Stimulated activated naive B cell treated with anti-CD40 and anti-IgM and Interleukin-4, amounts not matched to agents 10 μg/mL and 1 μg/mL and 100 μg/mL, for 72 hours (primary cell): ENCODE data around the gene GPSM3.
"Not testable (repeated sequence)": the region's sequence is repeated elsewhere in the genome, so short reads cannot be mapped to it uniquely, and the experiment has no call there.

Experiments used
- ATAC-seq, 2 donors: fragments of 150-1000 bp; cut with Tn5 transposase; replicated peaks; 2 replicates each; pipeline ENCODE4 v1.10.0; 2021; ENCODE audit warnings: moderate library complexity in 1 of 2
- DNase-seq: peaks from one replicate; pipeline ENCODE4 v3.0.0; 2021
- H3K27ac Mint-ChIP-seq: one replicate; pipeline ENCODE4 v1.8.0; 2022; ENCODE audit warnings: mild to moderate bottlenecking, mixed read lengths
- H3K27me3 Mint-ChIP-seq, 2 donors: one replicate each; pipeline ENCODE4 v1.8.0; 2022; ENCODE audit warnings: mixed read lengths in 2 of 2
- H3K36me3 Mint-ChIP-seq, 2 donors: one replicate each; pipeline ENCODE4 v1.8.0; 2022; ENCODE audit warnings: mixed read lengths in 2 of 2, mild to moderate bottlenecking in 1 of 2
- H3K4me1 Mint-ChIP-seq, 2 donors: one replicate each; pipeline ENCODE4 v1.8.0; 2022; ENCODE audit warnings: mixed read lengths in 2 of 2, mild to moderate bottlenecking in 1 of 2
- H3K4me3 Mint-ChIP-seq, 2 donors: one replicate each; pipeline ENCODE4 v1.8.0; 2022; ENCODE audit warnings: mild to moderate bottlenecking in 2 of 2, mixed read lengths in 2 of 2, moderate library complexity in 1 of 2
- H3K9me3 Mint-ChIP-seq, 2 donors: one replicate each; pipeline ENCODE4 v1.8.0; 2022; ENCODE audit warnings: mixed read lengths in 2 of 2, mild to moderate bottlenecking in 1 of 2

GPSM3 gene

DNA sequence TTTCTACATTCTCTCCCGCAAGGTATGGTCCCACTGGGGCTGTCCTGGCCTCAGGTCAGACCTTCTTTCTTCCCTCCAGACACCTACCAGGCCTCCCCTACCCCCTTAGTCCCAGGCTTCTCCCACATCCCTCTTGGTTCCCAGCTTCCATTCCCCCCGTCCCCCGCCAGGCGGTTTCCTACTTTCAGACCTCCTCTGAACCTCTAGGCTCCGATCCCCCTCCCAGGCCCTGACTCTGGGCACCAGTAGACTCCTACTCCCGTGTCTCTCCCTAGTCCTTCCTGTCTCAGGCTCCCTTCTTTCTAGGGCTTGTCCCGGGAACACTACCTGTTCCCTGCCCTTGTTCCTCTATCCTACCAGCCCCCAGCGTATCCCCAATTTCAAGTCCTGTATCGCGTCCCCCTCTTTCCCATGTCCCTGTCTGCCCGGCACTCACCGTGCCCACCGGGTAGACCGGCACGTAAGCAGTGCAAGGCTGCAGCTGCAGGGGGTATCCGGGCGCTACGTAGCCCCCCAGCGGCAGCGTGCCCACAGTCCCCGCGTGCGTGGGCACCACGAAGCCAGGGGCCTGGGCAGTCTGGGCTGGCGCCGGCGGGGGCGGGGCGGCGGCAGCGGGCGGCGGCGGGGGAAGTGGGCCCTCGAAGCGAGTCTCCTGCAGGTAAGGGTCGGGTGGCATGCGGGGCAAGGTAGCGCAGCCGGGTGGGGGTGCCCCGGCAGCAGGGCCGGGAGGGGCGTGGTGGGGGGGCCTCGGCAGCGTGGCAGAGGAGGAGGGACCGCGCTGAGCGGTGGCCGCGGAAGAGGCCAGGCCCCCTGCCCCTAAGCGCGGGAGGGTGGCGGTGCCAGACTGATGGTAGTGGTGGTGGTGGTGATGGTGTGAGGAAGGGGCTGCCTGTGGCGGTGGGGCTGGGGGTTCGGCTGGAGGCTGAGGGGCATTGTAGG lies 42.2 kb downstream of the GPSM3 start:
- no peak for ATAC-seq
- H3K4me3 Mint-ChIP-seq: peak overlapping the region in 1 of 2 donors; percentile 20
- no peaks in the 10 kb centered on the region for H3K9me3 Mint-ChIP-seq
- H3K27ac Mint-ChIP-seq: peak overlapping the region; percentile 6
- no peak for DNase-seq
- peaks cover 3 to 13% of the 10 kb centered on the region in 2 donors for H3K36me3 Mint-ChIP-seq
- peaks cover 47 to 48% of the 10 kb centered on the region in 2 donors for H3K4me1 Mint-ChIP-seq
- H3K27me3 Mint-ChIP-seq: peaks cover 69 to 85% of the 10 kb centered on the region in 2 donors

- ATAC-seq: peak in 1 of 2 donors; percentile 27
- Mint-ChIP-seq H3K9me3 (no peaks in the 10 kb centered on the region), H3K4me1 (peaks cover 39% of the 10 kb centered on the region in 2 donors), H3K27me3 (peaks cover 69 to 83% of the 10 kb centered on the region in 2 donors), H3K27ac (no peak overlapping the region), H3K4me3 (peak overlapping the region; percentile 77 to 87), H3K36me3 (peaks cover 3 to 12% of the 10 kb centered on the region in 2 donors)
- DNase-seq: no peak
These were observed 43.2 kb downstream of the GPSM3 start for GRCh38 chr6:32149092-32149755.

- ATAC-seq: peak; percentile 72 to 77
- Mint-ChIP-seq H3K27ac (no peak overlapping the region), H3K36me3 (peaks cover 3 to 12% of the 10 kb centered on the region in 2 donors), H3K9me3 (no peaks in the 10 kb centered on the region), H3K4me1 (peaks cover 31 to 37% of the 10 kb centered on the region in 2 donors), H3K4me3 (peak overlapping the region; percentile 77 to 87), H3K27me3 (peaks cover 69 to 75% of the 10 kb centered on the region in 2 donors)
- DNase-seq: peak; percentile 45
These were observed 44.0 kb downstream of the GPSM3 start for GRCh38 chr6:32148289-32149091.

- no peaks in the 10 kb centered on the region for H3K9me3 Mint-ChIP-seq
- peaks cover 3 to 12% of the 10 kb centered on the region in 2 donors for H3K36me3 Mint-ChIP-seq
- H3K27ac Mint-ChIP-seq: no peak overlapping the region
- H3K27me3 Mint-ChIP-seq: peaks cover 61 to 66% of the 10 kb centered on the region in 2 donors
- peaks cover 24 to 30% of the 10 kb centered on the region in 2 donors for H3K4me1 Mint-ChIP-seq
- ATAC-seq (no peak), DNase-seq (no peak)
- H3K4me3 Mint-ChIP-seq: no peak overlapping the region
These were observed 44.9 kb downstream of the GPSM3 start for GRCh38 chr6:32147401-32148132.

DNA sequence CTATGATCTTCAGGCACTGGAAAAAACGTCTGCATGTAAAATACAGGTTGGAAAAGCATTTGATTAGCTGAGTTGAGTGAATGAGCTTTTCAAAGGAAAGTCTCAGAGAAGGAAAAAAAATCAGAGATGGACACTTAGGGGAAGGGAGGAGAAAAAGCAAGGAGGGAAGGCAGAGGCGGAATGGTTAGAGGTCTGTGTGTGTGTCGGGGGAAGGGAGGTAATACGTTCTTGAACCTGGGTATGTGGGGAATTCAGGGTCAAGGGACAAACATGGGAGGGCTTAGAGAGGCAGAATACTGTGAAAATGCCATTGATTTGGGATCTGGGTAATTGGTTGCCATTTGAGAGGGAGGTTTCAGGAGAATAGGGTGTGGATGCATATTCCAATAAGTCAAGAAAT lies 45.8 kb downstream of the GPSM3 start:
- no peak overlapping the region for H3K4me3 Mint-ChIP-seq
- H3K27me3 Mint-ChIP-seq: peaks cover 58 to 64% of the 10 kb centered on the region in 2 donors
- H3K36me3 Mint-ChIP-seq: peaks cover 3 to 12% of the 10 kb centered on the region in 2 donors
- DNase-seq (no peak), ATAC-seq (no peak)
- no peak overlapping the region for H3K27ac Mint-ChIP-seq
- no peaks in the 10 kb centered on the region for H3K9me3 Mint-ChIP-seq
- peaks cover 24 to 26% of the 10 kb centered on the region in 2 donors for H3K4me1 Mint-ChIP-seq

GRCh38 chr6:32146287-32146686 lies 46.2 kb downstream of the GPSM3 start:
- DNase-seq (no peak), ATAC-seq (no peak)
- Mint-ChIP-seq H3K27ac (no peak overlapping the region), H3K27me3 (peaks cover 57 to 64% of the 10 kb centered on the region in 2 donors), H3K4me3 (no peak overlapping the region), H3K9me3 (no peaks in the 10 kb centered on the region), H3K36me3 (peaks cover 3 to 12% of the 10 kb centered on the region in 2 donors), H3K4me1 (peaks cover 21 to 24% of the 10 kb centered on the region in 2 donors)

DNA sequence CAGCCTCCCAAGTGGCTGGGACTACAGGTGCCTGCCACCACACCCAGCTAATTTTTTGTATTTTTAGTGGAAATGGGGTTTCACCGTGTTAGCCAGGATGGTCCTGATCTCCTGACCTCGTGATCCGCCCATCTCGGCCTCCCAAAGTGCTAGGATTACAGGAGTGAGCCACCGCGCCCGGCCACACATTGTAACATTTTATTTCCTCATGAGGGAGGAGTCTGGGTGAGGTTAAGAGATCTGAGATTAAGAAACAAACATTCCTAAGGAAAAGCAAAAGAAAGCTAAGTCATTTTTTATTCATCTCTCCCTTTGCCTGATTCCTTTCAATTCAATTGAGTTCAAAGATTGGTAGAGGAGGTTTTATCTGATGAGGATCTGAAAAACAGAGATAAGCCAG lies 48.2 kb downstream of the GPSM3 start:
- H3K9me3 Mint-ChIP-seq, H3K27ac Mint-ChIP-seq, ATAC-seq, DNase-seq, H3K4me3 Mint-ChIP-seq: not testable (repeated sequence)
- Mint-ChIP-seq H3K27me3 (peaks cover 44 to 51% of the 10 kb centered on the region in 2 donors), H3K36me3 (peaks cover 3 to 12% of the 10 kb centered on the region in 2 donors), H3K4me1 (peaks cover 13% of the 10 kb centered on the region in 2 donors)
